ENCODE results near the gene CAPN5. TPM values are rescaled to one million over a fixed set of nuclear protein-coding genes. Genes with fewer than 3 reads are reported as not detected.

CAPN5 gene
- total RNA-seq, 1 donor from 2014 or later, result 29.7 TPM

GRCh38 chr11:77147036-77147315 is 80.2 kb downstream of the CAPN5 start:
- no peak for DNase-seq (ENCODE audit: low spot score)
- no peak overlapping the region for H3K4me3 Mint-ChIP-seq (ENCODE audit: unreplicated experiment)
- no peak for TF ChIP-seq CTCF (IDR thresholded peaks at IDR 0.05; ENCODE audit: unreplicated experiment)
- peaks cover 10% of the 10 kb centered on the region for H3K27me3 Mint-ChIP-seq (ENCODE audit: unreplicated experiment)
- peaks cover 4% of the 10 kb centered on the region for H3K4me1 Mint-ChIP-seq (ENCODE audit: unreplicated experiment)
- peaks cover 3% of the 10 kb centered on the region for H3K36me3 Mint-ChIP-seq (ENCODE audit: low read depth, unreplicated experiment)
- H3K27ac Mint-ChIP-seq (ENCODE audit: unreplicated experiment), result no peak overlapping the region
- H3K9me3 Mint-ChIP-seq (ENCODE audit: unreplicated experiment), result no peaks in the 10 kb centered on the region

GRCh38 chr11:77147668-77148321 is 81.0 kb downstream of the CAPN5 start:
- Mint-ChIP-seq H3K27me3 (ENCODE audit: unreplicated experiment) (peaks cover 9% of the 10 kb centered on the region), H3K9me3 (ENCODE audit: unreplicated experiment) (no peaks in the 10 kb centered on the region), H3K4me1 (ENCODE audit: unreplicated experiment) (peaks cover 4% of the 10 kb centered on the region), H3K27ac (ENCODE audit: unreplicated experiment) (no peak overlapping the region), H3K36me3 (ENCODE audit: low read depth, unreplicated experiment) (peaks cover 3% of the 10 kb centered on the region), H3K4me3 (ENCODE audit: unreplicated experiment) (peak overlapping the region; percentile 69)
- TF ChIP-seq CTCF (IDR thresholded peaks at IDR 0.05; ENCODE audit: unreplicated experiment), result no peak
- no peak for DNase-seq (ENCODE audit: low spot score)

- Mint-ChIP-seq H3K4me3 (ENCODE audit: unreplicated experiment) (no peak overlapping the region), H3K36me3 (ENCODE audit: low read depth, unreplicated experiment) (no peaks in the 10 kb centered on the region), H3K27me3 (ENCODE audit: unreplicated experiment) (peaks cover 6% of the 10 kb centered on the region), H3K9me3 (ENCODE audit: unreplicated experiment) (no peaks in the 10 kb centered on the region), H3K4me1 (ENCODE audit: unreplicated experiment) (peaks cover 4% of the 10 kb centered on the region), H3K27ac (ENCODE audit: unreplicated experiment) (no peak overlapping the region)
- TF ChIP-seq CTCF (IDR thresholded peaks at IDR 0.05; ENCODE audit: unreplicated experiment), result no peak
- DNase-seq (ENCODE audit: low spot score), result no peak
Observed at GRCh38 chr11:77148963-77149715, 82.4 kb downstream of the CAPN5 start.

- peaks cover 4% of the 10 kb centered on the region for H3K27me3 Mint-ChIP-seq (ENCODE audit: unreplicated experiment)
- H3K27ac Mint-ChIP-seq (ENCODE audit: unreplicated experiment), result no peak overlapping the region
- no peaks in the 10 kb centered on the region for H3K36me3 Mint-ChIP-seq (ENCODE audit: low read depth, unreplicated experiment)
- no peaks in the 10 kb centered on the region for H3K9me3 Mint-ChIP-seq (ENCODE audit: unreplicated experiment)
- H3K4me3 Mint-ChIP-seq (ENCODE audit: unreplicated experiment), result no peak overlapping the region
- no peak for DNase-seq (ENCODE audit: low spot score)
- TF ChIP-seq CTCF (IDR thresholded peaks at IDR 0.05; ENCODE audit: unreplicated experiment), result no peak
- peaks cover 4% of the 10 kb centered on the region for H3K4me1 Mint-ChIP-seq (ENCODE audit: unreplicated experiment)
Observed at GRCh38 chr11:77149716-77150392, 83.1 kb downstream of the CAPN5 start.

- H3K36me3 Mint-ChIP-seq (ENCODE audit: low read depth, unreplicated experiment), result peaks cover under 1% of the 10 kb centered on the region
- H3K27ac Mint-ChIP-seq (ENCODE audit: unreplicated experiment), result no peak overlapping the region
- DNase-seq (ENCODE audit: low spot score), result no peak
- peaks cover 6% of the 10 kb centered on the region for H3K27me3 Mint-ChIP-seq (ENCODE audit: unreplicated experiment)
- H3K9me3 Mint-ChIP-seq (ENCODE audit: unreplicated experiment), result no peaks in the 10 kb centered on the region
- no peak for TF ChIP-seq CTCF (IDR thresholded peaks at IDR 0.05; ENCODE audit: unreplicated experiment)
- peaks cover 4% of the 10 kb centered on the region for H3K4me1 Mint-ChIP-seq (ENCODE audit: unreplicated experiment)
- no peak overlapping the region for H3K4me3 Mint-ChIP-seq (ENCODE audit: unreplicated experiment)
Observed at GRCh38 chr11:77150836-77151235, 84.1 kb downstream of the CAPN5 start.
